Caco-2 (cell line): Measurements from ENCODE around the gene LHX3. TPM values are rescaled to one million over a fixed set of nuclear protein-coding genes. Genes with fewer than 3 reads are reported as not detected.

Source experiments
- BruUV-seq: library from RNA; stranded (reverse); fragments of 400-500 nt; replicated peaks from 2 replicates; lab custom pipeline; 2021; lab: Mats Ljungman, UMichigan
- CTCF ChIA-PET: fragments of 300-600 bp; sonication (Branson Sonifier 250); formaldehyde crosslinking; loops from one replicate; lab custom pipeline; 2022; ENCODE audit warnings: antibody characterized with exemption; lab: Charles Lee
- POLR2A ChIA-PET: fragments of 300-600 bp; sonication (Branson Sonifier 250); formaldehyde crosslinking; loops from one replicate; lab custom pipeline; 2022; ENCODE audit warnings: antibody characterized with exemption; lab: Charles Lee
- DNase-seq, 2 experiments: peaks; one replicate each; pipeline versions ENCODE4 v3.0.0 to v3.0.0-alpha.2; 2020 to 2022
- H3K27me3 ChIP-seq: replicated peaks from 2 replicates; pipeline ENCODE4 v1.6.0; 2011; ENCODE audit warnings: low read length; ENCODE audit not compliant: control insufficient read depth, insufficient read depth
- H3K36me3 ChIP-seq: 2 replicates; pipeline ENCODE4 v1.5.1; 2011; ENCODE audit warnings: low read length; ENCODE audit not compliant: control insufficient read depth, insufficient read depth
- H3K4me1 ChIP-seq: fragments of 250-450 bp; sonication (Bioruptor Pico); 2 replicates; pipeline ENCODE4 v1.5.1; 2020; ENCODE audit warnings: mild to moderate bottlenecking
- H3K4me3 ChIP-seq: 2 replicates; pipeline ENCODE4 v1.5.1; 2011; ENCODE audit warnings: low read depth, mild to moderate bottlenecking, control low read depth, low read length
- H3K9me3 ChIP-seq: fragments of 250-450 bp; sonication (Bioruptor Pico); 2 replicates; pipeline ENCODE4 v1.5.1; 2020; ENCODE audit warnings: mild to moderate bottlenecking, moderate library complexity
- H3K27ac Mint-ChIP-seq: one replicate; pipeline ENCODE4 v1.8.0; 2022; ENCODE audit warnings: mixed read lengths; ENCODE audit not compliant: unreplicated experiment
- H3K27me3 Mint-ChIP-seq: one replicate; pipeline ENCODE4 v1.8.0; 2022; ENCODE audit warnings: mixed read lengths; ENCODE audit not compliant: insufficient read depth, unreplicated experiment
- H3K36me3 Mint-ChIP-seq: one replicate; pipeline ENCODE4 v1.8.0; 2022; ENCODE audit warnings: mild to moderate bottlenecking, mixed read lengths; ENCODE audit not compliant: insufficient read depth, unreplicated experiment
- H3K4me1 Mint-ChIP-seq: one replicate; pipeline ENCODE4 v1.8.0; 2022; ENCODE audit warnings: low read depth, mixed read lengths; ENCODE audit not compliant: unreplicated experiment
- H3K4me3 Mint-ChIP-seq: one replicate; pipeline ENCODE4 v1.8.0; 2022; ENCODE audit warnings: mild to moderate bottlenecking, moderate library complexity, mixed read lengths; ENCODE audit not compliant: unreplicated experiment
- H3K9me3 Mint-ChIP-seq: one replicate; pipeline ENCODE4 v1.8.0; 2022; ENCODE audit warnings: mixed read lengths; ENCODE audit not compliant: unreplicated experiment
- intact Hi-C: fragments of 100-400 bp; cut with micrococcal nuclease; formaldehyde crosslinking; loops from one replicate; pipeline ENCODE4 v1.10.0; 2022; ENCODE audit not compliant: unreplicated experiment
- total RNA-seq: library from RNA; stranded (reverse); gene quantifications from 2 replicates; pipeline ENCODE4 v1.2.3, GENCODE V29; 2022
- TF ChIP-seq, protein P1 (sequence below), 2 experiments: fragments of 200-600 bp in 1 of 2; IDR thresholded peaks; 1 replicate in 1 of 2; 2 replicates in 1 of 2; pipeline versions ENCODE4 v1.5.1 to v1.8.0; 2011 to 2022; ENCODE audit warnings: antibody characterized with exemption in 1 of 2, control low read depth in 1 of 2, inconsistent platforms in 1 of 2, low read depth in 1 of 2, low read length in 1 of 2, mild to moderate bottlenecking in 1 of 2, moderate library complexity in 1 of 2; ENCODE audit not compliant: insufficient read depth in 1 of 2, severe bottlenecking in 1 of 2, unreplicated experiment in 1 of 2

LHX3 gene
- total RNA-seq, 1 experiment from 2014 or later: 1.2 TPM

- Mint-ChIP-seq H3K4me3 (no peak overlapping the region), H3K4me1 (peaks cover 7% of the 10 kb centered on the region), H3K9me3 (no peaks in the 10 kb centered on the region), H3K27me3 (no peaks in the 10 kb centered on the region), H3K27ac (no peak overlapping the region), H3K36me3 (no peaks in the 10 kb centered on the region)
- no peak overlapping the region for H3K4me3 ChIP-seq
- no peaks in the 10 kb centered on the region for H3K36me3 ChIP-seq
- BruUV-seq: no TSS peak
- DNase-seq: no peak
- CTCF ChIA-PET: no interaction called here
- TF ChIP-seq, protein P1, sequence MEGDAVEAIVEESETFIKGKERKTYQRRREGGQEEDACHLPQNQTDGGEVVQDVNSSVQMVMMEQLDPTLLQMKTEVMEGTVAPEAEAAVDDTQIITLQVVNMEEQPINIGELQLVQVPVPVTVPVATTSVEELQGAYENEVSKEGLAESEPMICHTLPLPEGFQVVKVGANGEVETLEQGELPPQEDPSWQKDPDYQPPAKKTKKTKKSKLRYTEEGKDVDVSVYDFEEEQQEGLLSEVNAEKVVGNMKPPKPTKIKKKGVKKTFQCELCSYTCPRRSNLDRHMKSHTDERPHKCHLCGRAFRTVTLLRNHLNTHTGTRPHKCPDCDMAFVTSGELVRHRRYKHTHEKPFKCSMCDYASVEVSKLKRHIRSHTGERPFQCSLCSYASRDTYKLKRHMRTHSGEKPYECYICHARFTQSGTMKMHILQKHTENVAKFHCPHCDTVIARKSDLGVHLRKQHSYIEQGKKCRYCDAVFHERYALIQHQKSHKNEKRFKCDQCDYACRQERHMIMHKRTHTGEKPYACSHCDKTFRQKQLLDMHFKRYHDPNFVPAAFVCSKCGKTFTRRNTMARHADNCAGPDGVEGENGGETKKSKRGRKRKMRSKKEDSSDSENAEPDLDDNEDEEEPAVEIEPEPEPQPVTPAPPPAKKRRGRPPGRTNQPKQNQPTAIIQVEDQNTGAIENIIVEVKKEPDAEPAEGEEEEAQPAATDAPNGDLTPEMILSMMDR (IDR thresholded peaks at IDR 0.05; ENCODE audit: insufficient read depth in 1 of 2, low read depth in 1 of 2, low read length in 1 of 2, severe bottlenecking in 1 of 2, unreplicated experiment in 1 of 2): no peak
- H3K27me3 ChIP-seq: no peaks in the 10 kb centered on the region
- 0 out of 2 replicates have a peak, but pooled peaks cover 10% of the 10 kb centered on the region for H3K4me1 ChIP-seq
- no peaks in the 10 kb centered on the region for H3K9me3 ChIP-seq
- intact Hi-C loops: no loop called here
- POLR2A ChIA-PET: no interaction called here
Observed at GRCh38 chr9:136180586-136180985, 24.3 kb downstream of the LHX3 start.

- H3K27me3 Mint-ChIP-seq: no peaks in the 10 kb centered on the region
- TF ChIP-seq, protein P1 (IDR thresholded peaks at IDR 0.05; ENCODE audit: insufficient read depth in 1 of 2, low read depth in 1 of 2, low read length in 1 of 2, severe bottlenecking in 1 of 2, unreplicated experiment in 1 of 2): no peak
- peaks cover 7% of the 10 kb centered on the region for H3K4me1 Mint-ChIP-seq
- POLR2A ChIA-PET: no interaction called here
- intact Hi-C loops: loop anchor here (10.0 kb wide), 1 partner anchor 45 kb away; no protein-coding TSS in a partner anchor
- Histone ChIP-seq H3K27me3 (no peaks in the 10 kb centered on the region), H3K4me1 (0 out of 2 replicates have a peak, but pooled peaks cover 10% of the 10 kb centered on the region), H3K9me3 (no peaks in the 10 kb centered on the region), H3K4me3 (no peak overlapping the region), H3K36me3 (no peaks in the 10 kb centered on the region)
- H3K27ac Mint-ChIP-seq: no peak overlapping the region
- CTCF ChIA-PET: no interaction called here
- no peak overlapping the region for H3K4me3 Mint-ChIP-seq
- no peaks in the 10 kb centered on the region for H3K9me3 Mint-ChIP-seq
- no peaks in the 10 kb centered on the region for H3K36me3 Mint-ChIP-seq
- DNase-seq: no peak
- BruUV-seq: no TSS peak
Observed at GRCh38 chr9:136179761-136180160, 25.2 kb downstream of the LHX3 start.

- no TSS peak for BruUV-seq
- no peaks in the 10 kb centered on the region for H3K27me3 Mint-ChIP-seq
- peaks cover 7% of the 10 kb centered on the region for H3K4me1 Mint-ChIP-seq
- no peak overlapping the region for H3K4me3 Mint-ChIP-seq
- no peak for DNase-seq
- TF ChIP-seq, protein P1 (IDR thresholded peaks at IDR 0.05; ENCODE audit: insufficient read depth in 1 of 2, low read depth in 1 of 2, low read length in 1 of 2, severe bottlenecking in 1 of 2, unreplicated experiment in 1 of 2): no peak
- no peaks in the 10 kb centered on the region for H3K36me3 ChIP-seq
- intact Hi-C loops: loop anchor here (10.0 kb wide), 1 partner anchor 46 kb away; no protein-coding TSS in a partner anchor
- no peak overlapping the region for H3K4me3 ChIP-seq
- H3K36me3 Mint-ChIP-seq: no peaks in the 10 kb centered on the region
- POLR2A ChIA-PET: no interaction called here
- CTCF ChIA-PET: interaction anchor here (1.0 kb wide), 1 partner anchor 621 kb away, joined by 6 read pairs; no protein-coding TSS in a partner anchor
- 0 out of 2 replicates have a peak, but pooled peaks cover 10% of the 10 kb centered on the region for H3K4me1 ChIP-seq
- H3K9me3 Mint-ChIP-seq: no peaks in the 10 kb centered on the region
- no peaks in the 10 kb centered on the region for H3K27me3 ChIP-seq
- no peaks in the 10 kb centered on the region for H3K9me3 ChIP-seq
- H3K27ac Mint-ChIP-seq: peak overlapping the region; percentile 19
Observed at GRCh38 chr9:136179101-136179616, 25.8 kb downstream of the LHX3 start.
